Trophoblast cell (in vitro differentiated cells and primary cell): ENCODE measurements around the gene STARD13.
A peak's percentile ranks its signal among the peaks of the same experiment; 100 is the strongest.

Experiments used
- DNase-seq, 2 donors: peaks; one replicate each; pipeline ENCODE4 v3.0.0-alpha.2; 2016
- H2AFZ ChIP-seq: 2 replicates; pipeline ENCODE4 v1.6.1; 2013; ENCODE audit warnings: low read length, moderate library complexity, mild to moderate bottlenecking; ENCODE audit not compliant: insufficient read depth, poor library complexity
- H2AK5ac ChIP-seq: 2 replicates; pipeline ENCODE4 v1.6.1; 2013; ENCODE audit warnings: mild to moderate bottlenecking, low read length
- H2BK120ac ChIP-seq: 2 replicates; pipeline ENCODE4 v1.6.1; 2013; ENCODE audit warnings: low read length, mild to moderate bottlenecking, moderate library complexity; ENCODE audit not compliant: insufficient read depth, poor library complexity
- H2BK12ac ChIP-seq: 2 replicates; pipeline ENCODE4 v1.6.1; 2013; ENCODE audit warnings: mild to moderate bottlenecking, low read length, moderate library complexity
- H2BK5ac ChIP-seq: 2 replicates; pipeline ENCODE4 v1.6.1; 2013; ENCODE audit warnings: low read length, low read depth, moderate library complexity, mild to moderate bottlenecking; ENCODE audit not compliant: poor library complexity
- H3K14ac ChIP-seq: 2 replicates; pipeline ENCODE4 v1.6.1; 2013; ENCODE audit warnings: mild to moderate bottlenecking, low read length
- H3K18ac ChIP-seq: 2 replicates; pipeline ENCODE4 v1.6.1; 2013; ENCODE audit warnings: mild to moderate bottlenecking, low read length
- H3K23ac ChIP-seq: 2 replicates; pipeline ENCODE4 v1.6.1; 2013; ENCODE audit warnings: low read length
- H3K27ac ChIP-seq: 2 replicates; pipeline ENCODE4 v1.5.1; 2013; ENCODE audit warnings: low read depth, mild to moderate bottlenecking, inconsistent platforms, low read length, moderate library complexity
- H3K27me3 ChIP-seq: 2 replicates; pipeline ENCODE4 v1.6.1; 2013; ENCODE audit warnings: inconsistent platforms, mild to moderate bottlenecking, low read length, moderate library complexity; ENCODE audit not compliant: insufficient read depth
- H3K36me3 ChIP-seq, 2 experiments: 1 replicate in 1 of 2; 2 replicates in 1 of 2; pipeline ENCODE4 v1.6.1; 2013; ENCODE audit warnings: low read length in 2 of 2, mild to moderate bottlenecking in 2 of 2, moderate library complexity in 1 of 2; ENCODE audit not compliant: insufficient read depth in 2 of 2, control insufficient read depth in 1 of 2
- H3K4ac ChIP-seq: 2 replicates; pipeline ENCODE4 v1.6.1; 2013; ENCODE audit warnings: low read depth, mild to moderate bottlenecking, low read length, moderate library complexity
- H3K4me1 ChIP-seq, 2 experiments: 1 replicate in 1 of 2; 2 replicates in 1 of 2; pipeline ENCODE4 v1.6.1; 2013; ENCODE audit warnings: low read length in 2 of 2, mild to moderate bottlenecking in 2 of 2, moderate library complexity in 1 of 2; ENCODE audit not compliant: insufficient read depth in 2 of 2, control insufficient read depth in 1 of 2
- H3K4me2 ChIP-seq: 2 replicates; pipeline ENCODE4 v1.6.1; 2013; ENCODE audit warnings: inconsistent platforms, mild to moderate bottlenecking, low read length, moderate library complexity
- H3K4me3 ChIP-seq: 2 replicates; pipeline ENCODE4 v1.5.1; 2013; ENCODE audit warnings: mild to moderate bottlenecking, low read depth, low read length, inconsistent platforms
- H3K79me1 ChIP-seq: one replicate; pipeline ENCODE4 v1.6.1; 2013; ENCODE audit warnings: low read length
- H3K79me2 ChIP-seq: 2 replicates; pipeline ENCODE4 v1.6.1; 2013; ENCODE audit warnings: low read length, mild to moderate bottlenecking; ENCODE audit not compliant: control insufficient read depth, insufficient read depth, poor library complexity
- H3K9ac ChIP-seq: 2 replicates; pipeline ENCODE4 v1.6.1; 2013; ENCODE audit warnings: mild to moderate bottlenecking, low read length
- H3K9me3 ChIP-seq: 2 replicates; pipeline ENCODE4 v1.6.1; 2013; ENCODE audit warnings: low read depth, mild to moderate bottlenecking, control low read depth, inconsistent platforms, low read length; ENCODE audit not compliant: insufficient read depth
- H4K12ac ChIP-seq: 2 replicates; pipeline ENCODE4 v1.6.1; 2013; ENCODE audit warnings: low read depth, mild to moderate bottlenecking, low read length, moderate library complexity
- H4K8ac ChIP-seq: 2 replicates; pipeline ENCODE4 v1.6.1; 2013; ENCODE audit warnings: low read depth, mild to moderate bottlenecking, low read length, moderate library complexity
- H4K91ac ChIP-seq: one replicate; pipeline ENCODE4 v1.6.1; 2013; ENCODE audit warnings: low read depth, mild to moderate bottlenecking, low read length, moderate library complexity
- WGBS: extraction: QIAGEN DNeasy Blood & Tissue Kit; methylation state at CpG from one replicate; pipeline ENCODE4 v1.1.7; 2013; ENCODE audit warnings: missing lambda C conversion rate; ENCODE audit not compliant: insufficient read length, insufficient coverage; ENCODE audit errors: extremely low coverage; 5-methylcytosine and 5-hydroxymethylcytosine counted together

STARD13 gene

DNA sequence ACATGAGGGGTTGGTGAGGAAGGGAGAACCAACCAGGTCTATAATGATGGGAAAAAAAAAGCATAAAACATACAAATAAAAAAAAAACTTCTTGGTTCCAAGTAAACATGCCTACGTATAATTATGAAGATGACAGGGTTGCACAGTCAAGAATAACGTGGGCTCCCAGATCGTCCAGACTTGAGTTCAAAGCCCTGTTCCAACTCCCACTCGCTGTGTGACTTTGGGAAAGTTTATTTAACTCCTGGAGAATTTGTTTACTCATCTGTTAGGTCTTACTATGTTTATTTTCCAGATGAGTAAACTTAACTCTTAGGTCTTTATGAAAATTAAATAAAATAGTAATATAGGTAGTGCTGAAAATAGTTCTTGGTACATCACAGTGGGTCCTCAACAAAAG lies 13.8 kb downstream of the STARD13 start:
- Histone ChIP-seq H2AK5ac (no peak overlapping the region), H3K23ac (no peak overlapping the region), H3K14ac (no peak overlapping the region), H4K91ac (no peak overlapping the region), H3K4me2 (no peak overlapping the region), H3K27ac (no peak overlapping the region), H3K18ac (peak overlapping the region; percentile 17), H3K4me1 (peaks cover 0 to 3% of the 10 kb centered on the region in 2 experiments), H3K9ac (no peak overlapping the region), H3K4me3 (no peak overlapping the region), H3K9me3 (no peaks in the 10 kb centered on the region), H2BK12ac (no peak overlapping the region), H4K12ac (no peak overlapping the region), H2AFZ (no peak overlapping the region), H2BK120ac (no peak overlapping the region), H3K79me2 (peaks cover 2% of the 10 kb centered on the region), H3K36me3 (peaks cover 0 to 2% of the 10 kb centered on the region in 2 experiments), H3K79me1 (peaks cover 5% of the 10 kb centered on the region), H3K27me3 (no peaks in the 10 kb centered on the region), H4K8ac (no peak overlapping the region), H2BK5ac (no peak overlapping the region), H3K4ac (no peak overlapping the region)
- no peak for DNase-seq
- WGBS: no CpG with 5 or more reads among the region's 4 CpGs

- no peak overlapping the region for H3K14ac ChIP-seq
- no peak overlapping the region for H2BK12ac ChIP-seq
- H3K4me3 ChIP-seq: no peak overlapping the region
- WGBS: no CpG with 5 or more reads among the region's 3 CpGs
- peaks cover 0 to 2% of the 10 kb centered on the region in 2 experiments for H3K36me3 ChIP-seq
- peak overlapping the region; percentile 77 for H3K23ac ChIP-seq
- H2BK120ac ChIP-seq: no peak overlapping the region
- peaks cover 5% of the 10 kb centered on the region for H3K79me1 ChIP-seq
- no peak for DNase-seq
- no peak overlapping the region for H2BK5ac ChIP-seq
- no peaks in the 10 kb centered on the region for H3K27me3 ChIP-seq
- H4K91ac ChIP-seq: no peak overlapping the region
- no peak overlapping the region for H3K4me2 ChIP-seq
- no peaks in the 10 kb centered on the region for H3K9me3 ChIP-seq
- no peak overlapping the region for H4K8ac ChIP-seq
- H3K79me2 ChIP-seq: peaks cover 2% of the 10 kb centered on the region
- no peak overlapping the region for H4K12ac ChIP-seq
- peak overlapping the region; percentile 17 for H3K18ac ChIP-seq
- no peak overlapping the region for H3K9ac ChIP-seq
- H3K4me1 ChIP-seq: peaks cover 0 to 3% of the 10 kb centered on the region in 2 experiments
- no peak overlapping the region for H2AFZ ChIP-seq
- no peak overlapping the region for H3K4ac ChIP-seq
- H2AK5ac ChIP-seq: no peak overlapping the region
- H3K27ac ChIP-seq: no peak overlapping the region
These were observed 14.5 kb downstream of the STARD13 start for GRCh38 chr13:33270895-33271538.

GRCh38 chr13:33265607-33266006 lies 19.9 kb downstream of the STARD13 start:
- Histone ChIP-seq H3K79me2 (peaks cover 2% of the 10 kb centered on the region), H2BK5ac (no peak overlapping the region), H3K23ac (no peak overlapping the region), H2BK12ac (no peak overlapping the region), H4K12ac (no peak overlapping the region), H3K4ac (no peak overlapping the region), H2AFZ (no peak overlapping the region), H3K4me3 (no peak overlapping the region), H3K18ac (no peak overlapping the region), H2AK5ac (no peak overlapping the region), H3K9ac (no peak overlapping the region), H3K27me3 (no peaks in the 10 kb centered on the region), H4K8ac (no peak overlapping the region), H3K27ac (no peak overlapping the region), H3K36me3 (no peaks in the 10 kb centered on the region), H3K79me1 (peaks cover 2% of the 10 kb centered on the region), H3K14ac (no peak overlapping the region), H3K9me3 (no peaks in the 10 kb centered on the region), H3K4me2 (no peak overlapping the region), H3K4me1 (peaks cover 0 to 15% of the 10 kb centered on the region in 2 experiments), H4K91ac (no peak overlapping the region), H2BK120ac (no peak overlapping the region)
- WGBS: no CpG with 5 or more reads among the region's 2 CpGs
- DNase-seq: no peak

DNA sequence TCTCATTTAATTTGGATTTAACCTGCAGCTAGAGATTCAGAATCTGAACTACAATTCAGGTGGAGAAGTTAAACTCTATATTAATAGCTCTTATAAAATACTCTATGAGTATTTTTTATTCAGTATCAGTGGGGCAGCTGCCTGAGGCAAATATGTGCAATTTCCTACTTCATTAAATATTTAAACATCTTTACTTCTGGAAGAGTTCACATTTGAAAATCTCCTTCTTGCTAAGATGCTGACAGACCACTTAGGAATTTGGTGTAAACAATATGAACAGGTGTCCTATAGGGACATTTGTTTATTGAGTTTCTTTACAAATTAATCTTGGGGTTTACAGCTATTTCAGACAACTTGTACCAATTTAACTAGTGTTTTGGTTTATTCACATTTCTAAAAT lies 20.4 kb downstream of the STARD13 start:
- H3K9me3 ChIP-seq: no peaks in the 10 kb centered on the region
- no peak overlapping the region for H4K8ac ChIP-seq
- H2AFZ ChIP-seq: no peak overlapping the region
- no peak overlapping the region for H4K12ac ChIP-seq
- no peaks in the 10 kb centered on the region for H3K36me3 ChIP-seq
- no peak for DNase-seq
- H3K18ac ChIP-seq: no peak overlapping the region
- no peak overlapping the region for H3K27ac ChIP-seq
- no peak overlapping the region for H3K4me3 ChIP-seq
- H2AK5ac ChIP-seq: no peak overlapping the region
- H3K9ac ChIP-seq: no peak overlapping the region
- H3K23ac ChIP-seq: no peak overlapping the region
- H2BK12ac ChIP-seq: no peak overlapping the region
- no peak overlapping the region for H3K4me2 ChIP-seq
- H3K79me2 ChIP-seq: peaks cover 2% of the 10 kb centered on the region
- H4K91ac ChIP-seq: no peak overlapping the region
- no peak overlapping the region for H2BK120ac ChIP-seq
- H2BK5ac ChIP-seq: no peak overlapping the region
- H3K79me1 ChIP-seq: peaks cover 2% of the 10 kb centered on the region
- H3K4ac ChIP-seq: no peak overlapping the region
- H3K27me3 ChIP-seq: no peaks in the 10 kb centered on the region
- H3K4me1 ChIP-seq: peaks cover 2 to 18% of the 10 kb centered on the region in 2 experiments
- no peak overlapping the region for H3K14ac ChIP-seq
